Esophagus muscularis mucosa (tissue), 4 donors: ENCODE data around the gene AHRR.

ENCODE experiments used
- CTCF ChIP-seq, 3 experiments: fragments of 200-600 bp in 2 of 3; fragments of 450-650 bp in 1 of 3; sonication (generic) in 2 of 3; IDR thresholded peaks; one replicate each; pipeline ENCODE4 v1.5.1; 2017 to 2019; ENCODE audit warnings: antibody characterized with exemption in 3 of 3, mild to moderate bottlenecking in 2 of 3, moderate library complexity in 1 of 3
- EP300 ChIP-seq: sonication (generic); formaldehyde crosslinking; IDR thresholded peaks from one replicate; pipeline ENCODE4 v1.6.1; 2017; ENCODE audit warnings: antibody characterized with exemption
- POLR2A ChIP-seq: fragments of 450-650 bp; IDR thresholded peaks from one replicate; pipeline ENCODE4 v1.6.1; 2017; ENCODE audit warnings: antibody characterized with exemption, moderate library complexity, mild to moderate bottlenecking, low read depth
- POLR2AphosphoS5 ChIP-seq, 2 donors: sonication (generic); formaldehyde crosslinking; IDR thresholded peaks; one replicate each; pipeline ENCODE4 v1.6.1; 2017; ENCODE audit warnings: antibody characterized with exemption in 2 of 2

GRCh38 chr5:305050-305449 is 16.5 kb upstream of the AHRR start:
- TF ChIP-seq POLR2AphosphoS5 (IDR thresholded peaks at IDR 0.05): no peak
- TF ChIP-seq POLR2A: no peak
- TF ChIP-seq CTCF (IDR thresholded peaks at IDR 0.05): no peak
- no peak for TF ChIP-seq EP300
